A549 (cell line): ENCODE results near the gene TRIOBP. TPM values are rescaled to one million over a fixed set of nuclear protein-coding genes. Genes with fewer than 3 reads are reported as not detected.

Experiments
- ATAC-seq, 2 experiments: fragments of 200-7000 bp in 1 of 2; fragments of >200 bp in 1 of 2; cut with Nextera tagmentation in 1 of 2; cut with Tn5 transposase in 1 of 2; 3 replicates each; pipeline versions ENCODE4 v1.8.0 to v1.9.1; 2018 to 2020; ENCODE audit warnings: mild to moderate bottlenecking in 1 of 2, moderate library complexity in 1 of 2
- CTCF ChIA-PET: fragments of 300-600 bp; sonication (Branson Sonifier 250); formaldehyde crosslinking; extraction: SDS; loops from one replicate; lab custom pipeline; 2021; ENCODE audit warnings: antibody characterized with exemption, inconsistent platforms; lab: Yijun Ruan, JAX
- POLR2A ChIA-PET: fragments of 350-600 bp; formaldehyde crosslinking; extraction: SDS; loops from one replicate; lab custom pipeline; 2021; ENCODE audit warnings: antibody characterized with exemption, inconsistent platforms; lab: Yijun Ruan, JAX
- DNase-seq, 2 experiments: peaks; one replicate each; pipeline versions ENCODE4 v3.0.0 to v3.0.0-alpha.2; 2011 to 2016; ENCODE audit warnings: low read depth in 1 of 2, low spot score in 1 of 2
- FAIRE-seq: peaks from 2 replicates; lab custom pipeline; 2011; peaks lifted over from hg19 to GRCh38; lab: Jason Lieb, UNC
- H3K27ac ChIP-seq, 2 experiments: fragments of >200 bp; sonication (Bioruptor Twin); formaldehyde crosslinking; 3 replicates each; pipeline ENCODE4 v1.5.1; 2016 to 2017
- H3K4me1 ChIP-seq: fragments of >200 bp; sonication (Bioruptor Twin); formaldehyde crosslinking; 3 replicates; pipeline ENCODE4 v1.6.1; 2016
- H3K4me2 ChIP-seq: fragments of >200 bp; sonication (Bioruptor Twin); formaldehyde crosslinking; 3 replicates; pipeline ENCODE4 v1.6.1; 2016
- H3K4me3 ChIP-seq: fragments of >200 bp; sonication (Bioruptor Twin); formaldehyde crosslinking; 3 replicates; pipeline ENCODE4 v1.5.1; 2016
- H3K9me3 ChIP-seq: fragments of >200 bp; sonication (Bioruptor Twin); formaldehyde crosslinking; 3 replicates; pipeline ENCODE4 v1.6.1; 2016
- BCL3 ChIP-seq: fragments of >200 bp; sonication (Bioruptor Twin); formaldehyde crosslinking; IDR thresholded peaks from 3 replicates; pipeline ENCODE4 v1.6.1; 2016
- CBX2 ChIP-seq: fragments of 200-600 bp; sonication (generic); IDR thresholded peaks from 2 replicates; pipeline ENCODE4 v1.6.1; 2016; ENCODE audit warnings: low read depth, mild to moderate bottlenecking, borderline replicate concordance
- CEBPB ChIP-seq, 2 experiments: fragments of >200 bp in 1 of 2; sonication (Bioruptor Twin) in 1 of 2; formaldehyde crosslinking in 1 of 2; IDR thresholded peaks; 2 replicates each; pipeline ENCODE4 v1.6.1; 2012 to 2016
- CHD2 ChIP-seq: fragments of 150-350 bp; IDR thresholded peaks from 2 replicates; pipeline ENCODE4 v1.6.1; 2014; ENCODE audit warnings: low read length; ENCODE audit not compliant: partially characterized antibody
- ESRRA ChIP-seq: fragments of 150-350 bp; IDR thresholded peaks from 2 replicates; pipeline ENCODE4 v1.6.1; 2014; ENCODE audit warnings: mild to moderate bottlenecking, low read length, borderline replicate concordance
- GATA3 ChIP-seq: IDR thresholded peaks from 2 replicates; pipeline ENCODE4 v1.6.1; 2012; ENCODE audit warnings: borderline replicate concordance
- HDAC2 ChIP-seq: fragments of 200-600 bp; sonication (generic); IDR thresholded peaks from 2 replicates; pipeline ENCODE4 v1.6.1; 2016
- HMGXB4 ChIP-seq: fragments of 250-450 bp; sonication (Bioruptor Pico); IDR thresholded peaks from 2 replicates; pipeline ENCODE4 v1.5.0; 2021; ENCODE audit warnings: mild to moderate bottlenecking, moderate library complexity, borderline replicate concordance
- HOXB5 ChIP-seq: fragments of 250-450 bp; sonication (Bioruptor Pico); IDR thresholded peaks from 2 replicates; pipeline ENCODE4 v1.5.0; 2020; ENCODE audit warnings: mild to moderate bottlenecking, moderate library complexity
- KDM1A ChIP-seq: fragments of 200-600 bp; sonication (generic); IDR thresholded peaks from 2 replicates; pipeline ENCODE4 v1.6.1; 2016; ENCODE audit warnings: low read depth, mild to moderate bottlenecking
- KDM5A ChIP-seq: fragments of 200-600 bp; sonication (generic); IDR thresholded peaks from 2 replicates; pipeline ENCODE4 v1.6.1; 2016; ENCODE audit warnings: antibody characterized with exemption, mild to moderate bottlenecking
- MAZ ChIP-seq: fragments of 150-350 bp; IDR thresholded peaks from 2 replicates; pipeline ENCODE4 v1.6.1; 2014; ENCODE audit warnings: antibody characterized with exemption, low read depth, low read length, borderline replicate concordance
- POLR2A ChIP-seq: IDR thresholded peaks from 2 replicates; pipeline ENCODE4 v1.6.1; 2012; ENCODE audit warnings: mild to moderate bottlenecking, low read length
- REST ChIP-seq: fragments of 200-600 bp; sonication (generic); IDR thresholded peaks from 2 replicates; pipeline ENCODE4 v1.6.1; 2016; ENCODE audit warnings: antibody characterized with exemption, mild to moderate bottlenecking, moderate library complexity
- RNF2 ChIP-seq: fragments of 200-600 bp; sonication (generic); IDR thresholded peaks from 2 replicates; pipeline ENCODE4 v1.6.1; 2016; ENCODE audit warnings: low read depth, mild to moderate bottlenecking, antibody characterized with exemption, moderate library complexity, borderline replicate concordance
- ZFP36 ChIP-seq: fragments of 450-650 bp; IDR thresholded peaks from 2 replicates; pipeline ENCODE4 v1.6.1; 2014; ENCODE audit warnings: borderline replicate concordance; ENCODE audit not compliant: partially characterized antibody
- ZSCAN20 ChIP-seq: fragments of 250-450 bp; sonication (Bioruptor Pico); IDR thresholded peaks from 2 replicates; pipeline ENCODE4 v1.8.0; 2022; ENCODE audit warnings: mild to moderate bottlenecking, moderate library complexity
- WGBS: methylation state at CpG from one replicate; pipeline ENCODE4 v1.1.6; 2017; ENCODE audit errors: missing lambda C conversion rate; 5-methylcytosine and 5-hydroxymethylcytosine counted together
- polyA plus RNA-seq, 4 experiments: library from polyadenylated mRNA; depleted of rRNA in 3 of 4; stranded (reverse); fragments of >200 nt; fragmentation: RNase III in 1 of 4; extraction: RNeasy Plus Mini Kit Qiagen cat#74134 plus additional on column Dnase treatment in 1 of 4; gene quantifications; 2 replicates in 3 of 4; 3 replicates in 1 of 4; pipeline ENCODE4 v1.2.3, GENCODE V29; 2011 to 2017

TRIOBP gene
- polyA plus RNA-seq, 2 of the 4 experiments (the other 2 are of a cell fraction), result 15.7 to 26.0 TPM

GRCh38 chr22:37771702-37772427 lies 75.0 kb downstream of the TRIOBP start:
- POLR2A ChIA-PET, result no interaction called here
- FAIRE-seq, result no peak
- DNase-seq, result no peak
- whole genome bisulfite sequencing, result 95% methylated on average over 16 of the region's 17 CpGs
- Histone ChIP-seq H3K4me1 (peaks cover 6% of the 10 kb centered on the region; the same call in 2 of the 3 replicates), H3K4me3 (no peak overlapping the region), H3K4me2 (no peak overlapping the region), H3K9me3 (no peaks in the 10 kb centered on the region), H3K27ac (no peak overlapping the region)
- ATAC-seq, result no peak
- CTCF ChIA-PET, result interaction anchor here (1.0 to 2.6 kb wide), 5 partner anchors 9 to 148 kb away, joined by 3 to 9 read pairs (median 4); no protein-coding TSS in a partner anchor
- TF ChIP-seq BCL3 (no peak), POLR2A (no peak), HDAC2 (no peak), HOXB5 (no peak), CHD2 (no peak), KDM1A (no peak)

- WGBS, result 86% methylated on average over 1 of the region's 3 CpGs
- H3K4me2 ChIP-seq, result no peak overlapping the region
- TF ChIP-seq ZSCAN20 (CRISPR knock-in tag), result no peak
- no peak for TF ChIP-seq ESRRA
- no peak for TF ChIP-seq REST
- no peak for TF ChIP-seq RNF2
- no peak for TF ChIP-seq ZFP36
- no peak for TF ChIP-seq CEBPB (IDR thresholded peaks at IDR 0.05)
- TF ChIP-seq MAZ, result no peak
- TF ChIP-seq GATA3, result no peak
- no peak for TF ChIP-seq CBX2
- no peak for TF ChIP-seq HMGXB4
- TF ChIP-seq KDM5A, result no peak
- TF ChIP-seq CHD2, result no peak
- TF ChIP-seq, all 56 proteins: peak for 0
- Histone ChIP-seq H3K4me1 (peaks cover 11% of the 10 kb centered on the region; the same call in 2 of the 3 replicates), H3K27ac (no peak overlapping the region), H3K4me3 (no peak overlapping the region), H3K9me3 (no peaks in the 10 kb centered on the region)
- no peak for ATAC-seq
- FAIRE-seq, result no peak
- no peak for DNase-seq
- POLR2A ChIA-PET, result no interaction called here
- CTCF ChIA-PET, result interaction anchor here (0.9 to 2.6 kb wide), 2 partner anchors 18 to 132 kb away, joined by 3 to 9 read pairs; no protein-coding TSS in a partner anchor
Observed at GRCh38 chr22:37774728-37775127, 77.9 kb downstream of the TRIOBP start.
